ENCODE data around the gene TEKT1. TPM values are rescaled to one million over a fixed set of nuclear protein-coding genes. Genes with fewer than 3 reads are reported as not detected.
"Not testable (repeated sequence)": the region's sequence is repeated elsewhere in the genome, so short reads cannot be mapped to it uniquely, and the experiment has no call there.

TEKT1 gene
- total RNA-seq, 1 donor from 2014 or later = not detected

DNA sequence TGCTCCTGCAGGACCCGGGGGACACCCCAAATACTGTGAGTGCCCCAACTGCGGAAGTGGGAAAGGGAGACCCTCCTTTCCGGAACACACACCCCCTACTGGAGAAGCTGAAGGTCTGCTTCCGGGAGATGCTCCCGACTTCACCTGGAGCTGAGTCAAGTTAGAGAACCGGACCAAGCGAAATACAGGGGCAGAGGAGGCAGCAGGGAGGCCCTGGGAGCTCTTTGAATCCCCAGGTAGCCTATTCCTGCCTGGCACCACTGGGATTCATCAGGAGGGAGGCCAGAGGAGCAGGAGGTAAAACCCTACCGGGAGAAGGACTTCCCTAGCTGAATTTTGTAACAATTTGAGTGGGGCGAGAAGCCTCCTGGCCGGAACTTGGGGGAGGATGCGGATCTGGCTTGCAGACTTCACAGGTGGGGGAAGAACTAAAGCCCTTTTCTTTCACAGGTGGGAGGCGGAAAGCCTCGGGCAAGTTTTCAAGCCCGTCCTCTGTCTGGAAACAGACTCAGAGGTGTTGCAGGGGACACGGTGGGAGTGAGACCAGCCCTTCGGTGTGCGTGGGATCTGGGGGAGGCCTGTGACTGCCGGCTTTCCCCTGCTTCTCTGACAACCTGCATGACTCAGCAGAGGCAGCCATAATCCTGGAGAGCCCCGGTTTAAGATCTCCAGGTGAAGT is 22.4 kb upstream of the TEKT1 start:
- H3K36me3 ChIP-seq (ENCODE audit: insufficient read depth, low read length) = no peaks in the 10 kb centered on the region
- Mint-ChIP-seq H3K4me1 (ENCODE audit: low read depth, unreplicated experiment) (no peaks in the 10 kb centered on the region), H3K27ac (ENCODE audit: unreplicated experiment) (peak overlapping the region; percentile 48), H3K9me3 (ENCODE audit: unreplicated experiment) (peaks cover 2% of the 10 kb centered on the region), H3K4me3 (ENCODE audit: unreplicated experiment) (peak overlapping the region; percentile 82), H3K27me3 (ENCODE audit: low read depth, unreplicated experiment) (peaks cover 17% of the 10 kb centered on the region), H3K36me3 (ENCODE audit: low read depth, unreplicated experiment) (no peaks in the 10 kb centered on the region)
- peak overlapping the region; percentile 51 for H2AFZ ChIP-seq (ENCODE audit: low read depth, low read length)
- H4K20me1 ChIP-seq (ENCODE audit: insufficient read depth, low read length) = no peaks in the 10 kb centered on the region
- FAIRE-seq = no peak
- no peaks in the 10 kb centered on the region for H3K9me3 ChIP-seq (ENCODE audit: insufficient read depth, low read depth, low read length)
- no peak overlapping the region for H3K4me3 ChIP-seq (ENCODE audit: insufficient read depth, low read depth, low read length)
- no peak overlapping the region for H3K9ac ChIP-seq (ENCODE audit: low read length)
- peaks cover 3% of the 10 kb centered on the region for H3K27me3 ChIP-seq (ENCODE audit: insufficient read depth, low read length)
- TF ChIP-seq EZH2 (IDR thresholded peaks at IDR 0.05; ENCODE audit: insufficient read depth, low read length) = no peak
- TF ChIP-seq, protein P1, sequence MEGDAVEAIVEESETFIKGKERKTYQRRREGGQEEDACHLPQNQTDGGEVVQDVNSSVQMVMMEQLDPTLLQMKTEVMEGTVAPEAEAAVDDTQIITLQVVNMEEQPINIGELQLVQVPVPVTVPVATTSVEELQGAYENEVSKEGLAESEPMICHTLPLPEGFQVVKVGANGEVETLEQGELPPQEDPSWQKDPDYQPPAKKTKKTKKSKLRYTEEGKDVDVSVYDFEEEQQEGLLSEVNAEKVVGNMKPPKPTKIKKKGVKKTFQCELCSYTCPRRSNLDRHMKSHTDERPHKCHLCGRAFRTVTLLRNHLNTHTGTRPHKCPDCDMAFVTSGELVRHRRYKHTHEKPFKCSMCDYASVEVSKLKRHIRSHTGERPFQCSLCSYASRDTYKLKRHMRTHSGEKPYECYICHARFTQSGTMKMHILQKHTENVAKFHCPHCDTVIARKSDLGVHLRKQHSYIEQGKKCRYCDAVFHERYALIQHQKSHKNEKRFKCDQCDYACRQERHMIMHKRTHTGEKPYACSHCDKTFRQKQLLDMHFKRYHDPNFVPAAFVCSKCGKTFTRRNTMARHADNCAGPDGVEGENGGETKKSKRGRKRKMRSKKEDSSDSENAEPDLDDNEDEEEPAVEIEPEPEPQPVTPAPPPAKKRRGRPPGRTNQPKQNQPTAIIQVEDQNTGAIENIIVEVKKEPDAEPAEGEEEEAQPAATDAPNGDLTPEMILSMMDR (IDR thresholded peaks at IDR 0.05; ENCODE audit: insufficient read depth, low read depth, low read length) = no peak
- no peaks in the 10 kb centered on the region for H3K4me1 ChIP-seq (ENCODE audit: insufficient read depth, low read length)
- no peaks in the 10 kb centered on the region for H3K79me2 ChIP-seq (ENCODE audit: insufficient read depth, low read length)
- H3K4me2 ChIP-seq (ENCODE audit: low read length) = no peak overlapping the region
- DNase-seq (ENCODE audit: low read depth) = no peak
- H3K27ac ChIP-seq (ENCODE audit: low read depth, low read length) = no peak overlapping the region

GRCh38 chr17:6848545-6849179 is 17.1 kb upstream of the TEKT1 start:
- H3K27me3 Mint-ChIP-seq (ENCODE audit: low read depth, unreplicated experiment) = peaks cover 17% of the 10 kb centered on the region
- not testable (repeated sequence) for H4K20me1 ChIP-seq (ENCODE audit: insufficient read depth, low read length); H3K4me3 Mint-ChIP-seq (ENCODE audit: unreplicated experiment); H3K9ac ChIP-seq (ENCODE audit: low read length); H3K27ac ChIP-seq (ENCODE audit: low read depth, low read length); H3K27me3 ChIP-seq (ENCODE audit: insufficient read depth, low read length); FAIRE-seq; H3K36me3 ChIP-seq (ENCODE audit: insufficient read depth, low read length); H3K4me2 ChIP-seq (ENCODE audit: low read length); H3K9me3 ChIP-seq (ENCODE audit: insufficient read depth, low read depth, low read length); H3K9me3 Mint-ChIP-seq (ENCODE audit: unreplicated experiment); H2AFZ ChIP-seq (ENCODE audit: low read depth, low read length); H3K4me3 ChIP-seq (ENCODE audit: insufficient read depth, low read depth, low read length); H3K4me1 Mint-ChIP-seq (ENCODE audit: low read depth, unreplicated experiment); H3K36me3 Mint-ChIP-seq (ENCODE audit: low read depth, unreplicated experiment); H3K79me2 ChIP-seq (ENCODE audit: insufficient read depth, low read length); H3K4me1 ChIP-seq (ENCODE audit: insufficient read depth, low read length); DNase-seq (ENCODE audit: low read depth); H3K27ac Mint-ChIP-seq (ENCODE audit: unreplicated experiment)

GRCh38 chr17:6846138-6846537 is 14.6 kb upstream of the TEKT1 start:
- H3K27ac Mint-ChIP-seq (ENCODE audit: unreplicated experiment); H3K36me3 Mint-ChIP-seq (ENCODE audit: low read depth, unreplicated experiment); H3K4me1 Mint-ChIP-seq (ENCODE audit: low read depth, unreplicated experiment); H3K4me3 ChIP-seq (ENCODE audit: insufficient read depth, low read depth, low read length); DNase-seq (ENCODE audit: low read depth); H3K27me3 ChIP-seq (ENCODE audit: insufficient read depth, low read length); H3K36me3 ChIP-seq (ENCODE audit: insufficient read depth, low read length); H3K4me3 Mint-ChIP-seq (ENCODE audit: unreplicated experiment); H3K27ac ChIP-seq (ENCODE audit: low read depth, low read length); H3K9me3 Mint-ChIP-seq (ENCODE audit: unreplicated experiment); H3K9ac ChIP-seq (ENCODE audit: low read length); H3K79me2 ChIP-seq (ENCODE audit: insufficient read depth, low read length); H3K4me1 ChIP-seq (ENCODE audit: insufficient read depth, low read length); H3K4me2 ChIP-seq (ENCODE audit: low read length); FAIRE-seq; H2AFZ ChIP-seq (ENCODE audit: low read depth, low read length); H4K20me1 ChIP-seq (ENCODE audit: insufficient read depth, low read length); H3K9me3 ChIP-seq (ENCODE audit: insufficient read depth, low read depth, low read length): not testable (repeated sequence)
- peaks cover 14% of the 10 kb centered on the region for H3K27me3 Mint-ChIP-seq (ENCODE audit: low read depth, unreplicated experiment)

GRCh38 chr17:6844406-6844805 is 12.9 kb upstream of the TEKT1 start:
- H3K4me1 Mint-ChIP-seq (ENCODE audit: low read depth, unreplicated experiment); H3K4me3 ChIP-seq (ENCODE audit: insufficient read depth, low read depth, low read length); H3K79me2 ChIP-seq (ENCODE audit: insufficient read depth, low read length); H3K9me3 ChIP-seq (ENCODE audit: insufficient read depth, low read depth, low read length); H3K9me3 Mint-ChIP-seq (ENCODE audit: unreplicated experiment); DNase-seq (ENCODE audit: low read depth); H4K20me1 ChIP-seq (ENCODE audit: insufficient read depth, low read length); H3K36me3 ChIP-seq (ENCODE audit: insufficient read depth, low read length); H3K27me3 Mint-ChIP-seq (ENCODE audit: low read depth, unreplicated experiment); H3K9ac ChIP-seq (ENCODE audit: low read length); FAIRE-seq; H3K4me3 Mint-ChIP-seq (ENCODE audit: unreplicated experiment); H3K4me2 ChIP-seq (ENCODE audit: low read length); H2AFZ ChIP-seq (ENCODE audit: low read depth, low read length); H3K4me1 ChIP-seq (ENCODE audit: insufficient read depth, low read length); H3K27ac Mint-ChIP-seq (ENCODE audit: unreplicated experiment); H3K36me3 Mint-ChIP-seq (ENCODE audit: low read depth, unreplicated experiment); H3K27ac ChIP-seq (ENCODE audit: low read depth, low read length): not testable (repeated sequence)
- H3K27me3 ChIP-seq (ENCODE audit: insufficient read depth, low read length) = peaks cover 12% of the 10 kb centered on the region
